D721Med (cell line): ENCODE data around the gene CTTNBP2NL.
"Not testable (repeated sequence)": the region's sequence is repeated elsewhere in the genome, so short reads cannot be mapped to it uniquely, and the experiment has no call there.

Experiments
- DNase-seq: peaks from one replicate; pipeline ENCODE4 v3.0.0; 2011; ENCODE audit warnings: low spot score; ENCODE audit not compliant: insufficient read length
- FAIRE-seq: peaks from 2 replicates; lab custom pipeline; 2011; peaks lifted over from hg19 to GRCh38; lab: Jason Lieb, UNC
- CTCF ChIP-seq: IDR thresholded peaks from 2 replicates; pipeline ENCODE4 v1.5.1; 2012; ENCODE audit warnings: mild to moderate bottlenecking, control low read depth; ENCODE audit not compliant: insufficient read depth; ENCODE audit errors: missing control alignments

Gene CTTNBP2NL

DNA sequence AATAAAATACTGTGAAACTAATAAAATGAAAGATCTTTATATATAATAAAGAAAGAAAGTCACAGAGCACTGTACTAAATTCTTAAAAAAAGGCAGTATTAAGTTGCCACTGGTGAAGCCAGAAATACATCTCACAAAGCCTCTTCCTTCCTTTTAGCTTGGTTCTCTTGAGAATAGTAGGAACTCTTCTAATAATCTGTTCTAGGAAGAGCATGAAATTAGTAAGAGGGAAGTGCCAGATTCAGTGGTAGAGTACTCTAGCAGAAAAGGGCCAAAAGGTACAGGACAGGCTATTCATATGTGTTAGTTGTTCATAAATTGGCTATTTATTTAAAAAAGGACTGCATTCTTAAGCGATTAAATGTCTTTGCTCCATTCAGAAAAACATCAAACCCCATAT, 33.7 kb downstream of the CTTNBP2NL start:
- no peak for FAIRE-seq
- TF ChIP-seq CTCF: no peak
- DNase-seq: no peak

GRCh38 chr1:112431038-112431437, 35.0 kb downstream of the CTTNBP2NL start:
- TF ChIP-seq CTCF: no peak
- no peak for DNase-seq

DNA sequence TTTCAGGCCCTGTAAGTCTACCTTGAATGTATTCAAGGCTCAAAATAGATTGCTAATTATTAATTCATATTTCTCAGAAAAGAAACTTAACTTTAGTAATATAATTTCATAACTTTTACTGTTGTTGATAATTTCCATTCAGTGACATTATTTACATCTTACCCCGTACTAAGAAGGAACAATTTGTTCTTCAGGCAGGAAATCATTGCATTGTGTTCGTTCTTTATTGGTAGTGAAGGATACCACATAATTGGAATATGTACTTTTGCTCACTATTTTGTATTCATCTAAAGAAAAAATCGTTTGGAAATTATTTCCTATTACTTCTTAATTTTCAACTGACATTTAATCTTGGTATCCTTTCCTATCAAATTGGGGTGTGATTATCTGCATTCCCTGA, 39.4 kb downstream of the CTTNBP2NL start:
- no peak for TF ChIP-seq CTCF
- no peak for FAIRE-seq

More at GRCh38 chr1:112431038-112431437, 35.0 kb downstream of the CTTNBP2NL start:
- no peak for FAIRE-seq

GRCh38 chr1:112436384-112437156, 40.6 kb downstream of the CTTNBP2NL start:
- DNase-seq (no peak), FAIRE-seq (no peak)
- TF ChIP-seq CTCF: no peak

More for the DNA sequence above, 39.4 kb downstream of the CTTNBP2NL start:
- DNase-seq: no peak

DNA sequence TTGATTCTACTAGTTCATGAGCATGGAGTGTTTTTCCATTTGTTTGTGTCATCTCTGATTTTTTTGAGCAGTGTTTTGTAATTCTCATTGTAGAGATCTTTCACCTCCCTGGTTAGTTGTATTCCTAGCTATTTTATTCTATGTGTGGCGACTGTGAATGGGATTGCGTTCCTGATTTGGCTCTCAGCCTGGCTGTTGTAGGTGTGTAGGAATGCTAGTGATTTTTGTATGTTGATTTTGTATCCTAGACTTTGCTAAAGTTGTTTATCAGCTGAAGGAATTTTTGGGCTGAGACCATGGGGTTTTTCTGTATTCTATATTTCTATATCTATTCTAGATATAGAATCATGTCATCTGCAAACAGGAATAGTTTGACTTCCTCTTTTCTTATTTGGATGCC, 42.1 kb downstream of the CTTNBP2NL start:
- FAIRE-seq, DNase-seq: not testable (repeated sequence)

DNA sequence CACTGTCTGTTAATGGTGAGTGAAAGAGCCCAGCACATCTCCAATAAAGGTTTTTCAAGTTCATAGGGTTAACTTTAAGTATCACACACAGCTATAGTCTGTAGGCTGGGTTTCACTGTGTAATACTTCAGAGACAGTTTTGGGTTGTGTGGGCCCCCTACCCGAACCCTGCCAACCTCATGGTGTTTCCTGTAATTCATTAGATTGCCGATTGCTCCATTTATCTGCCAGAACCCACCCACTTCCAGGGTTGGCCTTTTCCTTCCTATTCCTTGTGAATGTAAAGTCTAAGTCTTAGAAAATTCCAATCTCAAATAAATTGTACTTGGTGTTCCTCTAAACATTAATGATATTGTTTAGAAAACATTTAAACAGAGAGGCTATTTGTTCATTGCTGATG, 43.6 kb downstream of the CTTNBP2NL start:
- TF ChIP-seq CTCF: no peak
- DNase-seq (no peak), FAIRE-seq (no peak)

DNA sequence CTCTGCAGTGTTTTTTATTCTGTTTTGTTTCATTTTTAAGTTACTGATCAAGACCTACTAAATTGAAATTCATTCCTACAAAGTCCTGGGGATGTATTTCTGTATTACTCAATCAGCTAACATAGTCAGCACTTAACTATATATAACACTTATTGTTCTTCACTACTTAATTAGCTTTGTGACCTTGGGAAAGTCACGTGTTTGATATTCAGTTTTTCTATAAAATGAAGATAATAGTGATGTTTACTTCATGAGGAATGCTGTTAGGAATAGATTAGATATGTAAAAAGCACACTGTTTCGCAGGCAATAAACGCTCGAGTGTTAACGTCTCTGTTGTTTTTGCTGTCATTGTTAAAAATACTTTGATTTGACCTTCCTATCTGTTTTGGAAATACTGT, 44.6 kb downstream of the CTTNBP2NL start:
- DNase-seq (no peak), FAIRE-seq (no peak)
- TF ChIP-seq CTCF: no peak
